ENCODE data around the gene PTPRM. TPM values are rescaled to one million over a fixed set of nuclear protein-coding genes. Genes with fewer than 3 reads are reported as not detected.

PTPRM gene
- total RNA-seq, 1 experiment from 2014 or later: 45.6 TPM

DNA sequence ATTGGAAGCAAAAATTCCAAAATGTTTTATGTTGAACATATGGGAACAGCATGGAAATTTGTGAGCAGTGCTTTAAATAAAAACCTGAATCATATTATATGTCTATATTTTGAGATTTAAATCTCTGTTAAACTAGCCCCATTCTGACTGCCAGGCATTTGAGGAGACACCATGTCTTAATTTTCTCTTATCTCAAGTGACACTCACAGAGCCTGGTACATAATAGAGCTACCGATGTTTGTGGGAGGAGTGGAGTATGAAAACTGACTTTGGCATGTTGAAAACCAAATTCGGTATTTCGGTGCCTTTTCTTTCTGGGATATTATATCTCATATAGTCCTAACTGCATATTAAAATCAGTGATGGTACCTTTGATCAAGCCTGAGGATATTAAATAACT is 124.1 kb downstream of the PTPRM start:
- Histone ChIP-seq H3K9me2 (replicated peaks; ENCODE audit: low read length) (no peaks in the 10 kb centered on the region), H3K79me2 (ENCODE audit: low read length) (0 out of 2 replicates have a peak, but pooled peaks cover 4% of the 10 kb centered on the region), H3K4me3 (ENCODE audit: low read length) (no peak overlapping the region), H3K9ac (ENCODE audit: low read length) (no peak overlapping the region), H4K20me1 (ENCODE audit: low read length) (0 out of 2 replicates have a peak, but pooled peaks cover 3% of the 10 kb centered on the region), H3K4me1 (ENCODE audit: insufficient read depth, low read length) (no peaks in the 10 kb centered on the region), H3K27me3 (ENCODE audit: low read length) (no peaks in the 10 kb centered on the region), H3K36me3 (ENCODE audit: low read depth, low read length) (no peaks in the 10 kb centered on the region), H3K4me2 (ENCODE audit: low read length) (no peak overlapping the region), H3K9me3 (ENCODE audit: low read length) (no peaks in the 10 kb centered on the region), H3K27ac (ENCODE audit: low read length) (no peak overlapping the region), H3F3A (ENCODE audit: low read length, unreplicated experiment) (no peaks in the 10 kb centered on the region), H2AFZ (ENCODE audit: low read length) (no peak overlapping the region)
- CTCF ChIA-PET: no interaction called here
- POLR2A ChIA-PET (ENCODE audit: unreplicated experiment): interaction anchor here (0.7 kb wide), 1 partner anchor 651 kb away, joined by 3 read pairs; no protein-coding TSS in a partner anchor
- TF ChIP-seq EZH2 (IDR thresholded peaks at IDR 0.05; ENCODE audit: low read length, unreplicated experiment): no peak
- no peak for TF ChIP-seq EZH2phosphoT487 (IDR thresholded peaks at IDR 0.05; ENCODE audit: borderline replicate concordance, low read length)
- TF ChIP-seq, protein P1, sequence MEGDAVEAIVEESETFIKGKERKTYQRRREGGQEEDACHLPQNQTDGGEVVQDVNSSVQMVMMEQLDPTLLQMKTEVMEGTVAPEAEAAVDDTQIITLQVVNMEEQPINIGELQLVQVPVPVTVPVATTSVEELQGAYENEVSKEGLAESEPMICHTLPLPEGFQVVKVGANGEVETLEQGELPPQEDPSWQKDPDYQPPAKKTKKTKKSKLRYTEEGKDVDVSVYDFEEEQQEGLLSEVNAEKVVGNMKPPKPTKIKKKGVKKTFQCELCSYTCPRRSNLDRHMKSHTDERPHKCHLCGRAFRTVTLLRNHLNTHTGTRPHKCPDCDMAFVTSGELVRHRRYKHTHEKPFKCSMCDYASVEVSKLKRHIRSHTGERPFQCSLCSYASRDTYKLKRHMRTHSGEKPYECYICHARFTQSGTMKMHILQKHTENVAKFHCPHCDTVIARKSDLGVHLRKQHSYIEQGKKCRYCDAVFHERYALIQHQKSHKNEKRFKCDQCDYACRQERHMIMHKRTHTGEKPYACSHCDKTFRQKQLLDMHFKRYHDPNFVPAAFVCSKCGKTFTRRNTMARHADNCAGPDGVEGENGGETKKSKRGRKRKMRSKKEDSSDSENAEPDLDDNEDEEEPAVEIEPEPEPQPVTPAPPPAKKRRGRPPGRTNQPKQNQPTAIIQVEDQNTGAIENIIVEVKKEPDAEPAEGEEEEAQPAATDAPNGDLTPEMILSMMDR (conservative IDR thresholded peaks at IDR 0.05; ENCODE audit: low read depth, low read length): no peak
- BruUV-seq (replicated peaks): no TSS peak
- DNase-seq (no peak), ATAC-seq (no peak)
- intact Hi-C loops (cut with micrococcal nuclease): no loop called here

DNA sequence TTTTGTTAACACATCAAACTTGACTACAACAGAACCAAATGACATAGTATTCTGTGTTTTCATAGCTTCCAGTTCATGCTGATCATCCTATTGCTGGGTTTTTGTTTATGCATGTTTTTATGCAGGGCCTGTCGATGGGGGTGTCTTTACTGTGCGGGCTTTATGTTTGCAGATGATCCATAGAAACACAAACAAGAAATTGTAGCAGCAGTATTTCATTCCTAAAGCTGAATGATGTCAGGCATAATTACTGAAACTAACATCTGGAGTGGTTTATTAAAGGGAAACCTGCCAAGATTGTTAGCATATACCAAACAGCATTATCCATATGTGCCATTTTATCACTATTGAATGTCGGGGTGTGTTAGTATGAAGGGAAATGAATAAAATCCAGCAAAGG is 129.7 kb downstream of the PTPRM start:
- ChIA-PET POLR2A (ENCODE audit: unreplicated experiment) (no interaction called here), CTCF (no interaction called here)
- Histone ChIP-seq H3K4me3 (ENCODE audit: low read length) (no peak overlapping the region), H3K9ac (ENCODE audit: low read length) (no peak overlapping the region), H3K27me3 (ENCODE audit: low read length) (no peaks in the 10 kb centered on the region), H2AFZ (ENCODE audit: low read length) (no peak overlapping the region), H3K27ac (ENCODE audit: low read length) (no peak overlapping the region), H3F3A (ENCODE audit: low read length, unreplicated experiment) (no peaks in the 10 kb centered on the region), H4K20me1 (ENCODE audit: low read length) (no peaks in the 10 kb centered on the region), H3K9me2 (replicated peaks; ENCODE audit: low read length) (no peaks in the 10 kb centered on the region), H3K9me3 (ENCODE audit: low read length) (no peaks in the 10 kb centered on the region), H3K36me3 (ENCODE audit: low read depth, low read length) (no peaks in the 10 kb centered on the region), H3K79me2 (ENCODE audit: low read length) (0 out of 2 replicates have a peak, but pooled peaks cover 4% of the 10 kb centered on the region), H3K4me2 (ENCODE audit: low read length) (no peak overlapping the region), H3K4me1 (ENCODE audit: insufficient read depth, low read length) (no peaks in the 10 kb centered on the region)
- DNase-seq (no peak), ATAC-seq (no peak)
- no peak for TF ChIP-seq EZH2 (IDR thresholded peaks at IDR 0.05; ENCODE audit: low read length, unreplicated experiment)
- TF ChIP-seq EZH2phosphoT487 (IDR thresholded peaks at IDR 0.05; ENCODE audit: borderline replicate concordance, low read length): no peak
- TF ChIP-seq, protein P1 (conservative IDR thresholded peaks at IDR 0.05; ENCODE audit: low read depth, low read length): no peak
- intact Hi-C loops (cut with micrococcal nuclease): no loop called here
- BruUV-seq (replicated peaks): no TSS peak

DNA sequence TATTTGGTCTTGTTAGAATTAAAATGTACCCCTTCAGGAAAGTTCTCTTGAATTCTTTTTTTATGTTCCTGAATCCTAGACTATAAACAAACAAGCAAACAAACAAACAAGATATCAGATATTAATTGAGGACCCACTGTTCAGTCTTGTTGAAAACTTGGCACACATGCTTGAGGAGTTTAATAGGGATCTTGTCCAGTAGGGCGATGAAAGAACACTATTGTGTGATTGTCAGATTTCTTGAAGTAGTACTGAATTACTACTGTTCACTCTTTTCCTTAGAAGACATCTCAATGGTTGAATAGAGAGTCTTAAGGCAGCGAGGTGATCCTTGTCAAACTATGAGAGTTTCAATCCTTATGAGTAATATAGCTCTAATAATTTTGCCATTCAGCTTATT is 130.2 kb downstream of the PTPRM start:
- DNase-seq: no peak
- no TSS peak for BruUV-seq (replicated peaks)
- H3F3A ChIP-seq (ENCODE audit: low read length, unreplicated experiment): no peaks in the 10 kb centered on the region
- H3K4me1 ChIP-seq (ENCODE audit: insufficient read depth, low read length): no peaks in the 10 kb centered on the region
- H3K36me3 ChIP-seq (ENCODE audit: low read depth, low read length): no peaks in the 10 kb centered on the region
- no peaks in the 10 kb centered on the region for H3K9me3 ChIP-seq (ENCODE audit: low read length)
- TF ChIP-seq, protein P1 (conservative IDR thresholded peaks at IDR 0.05; ENCODE audit: low read depth, low read length): no peak
- no peak for TF ChIP-seq EZH2 (IDR thresholded peaks at IDR 0.05; ENCODE audit: low read length, unreplicated experiment)
- no peak for TF ChIP-seq EZH2phosphoT487 (IDR thresholded peaks at IDR 0.05; ENCODE audit: borderline replicate concordance, low read length)
- POLR2A ChIA-PET (ENCODE audit: unreplicated experiment): no interaction called here
- H3K79me2 ChIP-seq (ENCODE audit: low read length): 0 out of 2 replicates have a peak, but pooled peaks cover 4% of the 10 kb centered on the region
- intact Hi-C loops (cut with micrococcal nuclease): no loop called here
- no peak overlapping the region for H2AFZ ChIP-seq (ENCODE audit: low read length)
- no peak for ATAC-seq
- no peak overlapping the region for H3K27ac ChIP-seq (ENCODE audit: low read length)
- no peak overlapping the region for H3K4me3 ChIP-seq (ENCODE audit: low read length)
- no peak overlapping the region for H3K9ac ChIP-seq (ENCODE audit: low read length)
- H3K27me3 ChIP-seq (ENCODE audit: low read length): no peaks in the 10 kb centered on the region
- no peaks in the 10 kb centered on the region for H4K20me1 ChIP-seq (ENCODE audit: low read length)
- H3K4me2 ChIP-seq (ENCODE audit: low read length): no peak overlapping the region
- CTCF ChIA-PET: no interaction called here
- H3K9me2 ChIP-seq (replicated peaks; ENCODE audit: low read length): no peaks in the 10 kb centered on the region
